ENCODE measurements around the gene MRFAP1L1. TPM values are rescaled to one million over a fixed set of nuclear protein-coding genes. Genes with fewer than 3 reads are reported as not detected.

The MRFAP1L1 gene
- total and polyA plus RNA-seq, 9 of the 15 experiments (the other 6 are each of a cell fraction or from before 2014, with no cell fraction given) = 37.6 to 111 (median 83.8) TPM

DNA sequence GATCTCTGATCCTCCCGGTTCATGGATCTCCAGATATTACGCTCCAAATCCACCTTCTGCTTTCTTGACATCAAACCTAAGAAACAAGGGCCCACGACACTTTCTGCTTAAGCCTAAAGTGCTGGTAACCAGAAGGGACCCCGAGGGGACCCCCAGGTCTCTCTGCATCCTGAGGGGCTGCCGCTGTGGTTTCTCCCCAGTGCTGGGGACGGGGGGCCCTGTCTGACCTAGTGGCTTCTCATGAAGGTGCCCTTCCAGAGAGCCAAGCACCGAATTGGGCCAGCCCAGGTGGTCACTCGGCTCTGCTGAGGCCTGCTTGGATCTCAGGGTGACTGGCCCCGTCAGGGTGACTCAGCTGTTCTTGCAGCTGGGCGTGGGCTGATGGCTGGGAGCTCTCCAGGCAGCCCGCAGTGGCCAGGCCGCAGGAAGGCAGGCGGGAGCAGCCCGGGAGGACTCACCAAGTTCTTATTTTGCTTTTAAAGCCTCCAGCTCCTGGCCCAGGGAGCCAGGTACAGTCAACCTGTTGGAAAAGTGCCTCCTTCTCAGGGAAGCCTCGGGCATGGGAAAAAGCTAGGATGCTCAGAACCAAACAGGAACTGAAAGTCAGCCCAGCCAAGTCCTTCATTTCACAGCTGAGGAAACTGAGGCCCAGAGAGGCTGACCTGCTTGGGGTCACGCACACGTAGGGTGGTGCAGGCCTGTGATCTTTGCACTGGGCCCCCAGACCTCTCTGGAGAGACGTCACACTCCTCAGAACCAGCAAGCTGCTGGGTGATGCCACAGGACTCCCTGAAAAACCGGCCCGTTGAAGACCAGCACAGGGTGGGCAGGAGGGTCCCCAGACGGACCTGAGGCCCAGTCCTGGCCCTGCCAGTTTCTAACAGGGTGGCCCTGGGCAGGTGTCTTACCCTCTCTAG is 23.0 kb upstream of the MRFAP1L1 start (continued):
- TF ChIP-seq, protein P1, sequence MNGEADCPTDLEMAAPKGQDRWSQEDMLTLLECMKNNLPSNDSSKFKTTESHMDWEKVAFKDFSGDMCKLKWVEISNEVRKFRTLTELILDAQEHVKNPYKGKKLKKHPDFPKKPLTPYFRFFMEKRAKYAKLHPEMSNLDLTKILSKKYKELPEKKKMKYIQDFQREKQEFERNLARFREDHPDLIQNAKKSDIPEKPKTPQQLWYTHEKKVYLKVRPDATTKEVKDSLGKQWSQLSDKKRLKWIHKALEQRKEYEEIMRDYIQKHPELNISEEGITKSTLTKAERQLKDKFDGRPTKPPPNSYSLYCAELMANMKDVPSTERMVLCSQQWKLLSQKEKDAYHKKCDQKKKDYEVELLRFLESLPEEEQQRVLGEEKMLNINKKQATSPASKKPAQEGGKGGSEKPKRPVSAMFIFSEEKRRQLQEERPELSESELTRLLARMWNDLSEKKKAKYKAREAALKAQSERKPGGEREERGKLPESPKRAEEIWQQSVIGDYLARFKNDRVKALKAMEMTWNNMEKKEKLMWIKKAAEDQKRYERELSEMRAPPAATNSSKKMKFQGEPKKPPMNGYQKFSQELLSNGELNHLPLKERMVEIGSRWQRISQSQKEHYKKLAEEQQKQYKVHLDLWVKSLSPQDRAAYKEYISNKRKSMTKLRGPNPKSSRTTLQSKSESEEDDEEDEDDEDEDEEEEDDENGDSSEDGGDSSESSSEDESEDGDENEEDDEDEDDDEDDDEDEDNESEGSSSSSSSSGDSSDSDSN (IDR thresholded peaks at IDR 0.05; ENCODE audit: borderline replicate concordance in 1 of 2, low read depth in 2 of 2, low read length in 2 of 2) = peak in 1 of 2 experiments; percentile 78; a peak in 1 of 4 replicates
- TF ChIP-seq, protein P2, sequence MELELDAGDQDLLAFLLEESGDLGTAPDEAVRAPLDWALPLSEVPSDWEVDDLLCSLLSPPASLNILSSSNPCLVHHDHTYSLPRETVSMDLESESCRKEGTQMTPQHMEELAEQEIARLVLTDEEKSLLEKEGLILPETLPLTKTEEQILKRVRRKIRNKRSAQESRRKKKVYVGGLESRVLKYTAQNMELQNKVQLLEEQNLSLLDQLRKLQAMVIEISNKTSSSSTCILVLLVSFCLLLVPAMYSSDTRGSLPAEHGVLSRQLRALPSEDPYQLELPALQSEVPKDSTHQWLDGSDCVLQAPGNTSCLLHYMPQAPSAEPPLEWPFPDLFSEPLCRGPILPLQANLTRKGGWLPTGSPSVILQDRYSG (tag; conservative IDR thresholded peaks at IDR 0.05; ENCODE audit: low read depth) = peak; percentile 91
- peak; percentile 92 for TF ChIP-seq HMGN3 (IDR thresholded peaks at IDR 0.05; ENCODE audit: borderline replicate concordance, extremely low read depth, insufficient read length, low read depth, low read length)
- TF ChIP-seq NR3C1 (CRISPR knock-in tag; IDR thresholded peaks at IDR 0.05) = no peak
- no peak; the same call in 1 of the 2 replicates for TF ChIP-seq IFI16 (CRISPR knock-in tag; IDR thresholded peaks at IDR 0.05)
- peak; percentile 60 for TF ChIP-seq TAF1 (IDR thresholded peaks at IDR 0.05; ENCODE audit: control insufficient read depth, extremely low read depth, insufficient read depth, low read length, severe bottlenecking)
- TF ChIP-seq, protein P3, sequence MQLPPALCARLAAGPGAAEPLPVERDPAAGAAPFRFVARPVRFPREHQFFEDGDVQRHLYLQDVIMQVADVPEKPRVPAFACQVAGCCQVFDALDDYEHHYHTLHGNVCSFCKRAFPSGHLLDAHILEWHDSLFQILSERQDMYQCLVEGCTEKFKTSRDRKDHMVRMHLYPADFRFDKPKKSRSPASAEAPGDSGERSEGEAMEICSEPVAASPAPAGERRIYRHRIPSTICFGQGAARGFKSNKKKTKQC (CRISPR knock-in tag; IDR thresholded peaks at IDR 0.05) = peak; percentile 20; the same call in 1 of the 2 replicates
- TF ChIP-seq KLF16 (IDR thresholded peaks at IDR 0.05) = peak; percentile 77
- peak; percentile 41 for TF ChIP-seq GABPA (tag; conservative IDR thresholded peaks at IDR 0.05; ENCODE audit: low read depth)
- peak; percentile 89 for TF ChIP-seq ZNF583 (CRISPR knock-in tag; IDR thresholded peaks at IDR 0.05)
- TF ChIP-seq, protein P4, sequence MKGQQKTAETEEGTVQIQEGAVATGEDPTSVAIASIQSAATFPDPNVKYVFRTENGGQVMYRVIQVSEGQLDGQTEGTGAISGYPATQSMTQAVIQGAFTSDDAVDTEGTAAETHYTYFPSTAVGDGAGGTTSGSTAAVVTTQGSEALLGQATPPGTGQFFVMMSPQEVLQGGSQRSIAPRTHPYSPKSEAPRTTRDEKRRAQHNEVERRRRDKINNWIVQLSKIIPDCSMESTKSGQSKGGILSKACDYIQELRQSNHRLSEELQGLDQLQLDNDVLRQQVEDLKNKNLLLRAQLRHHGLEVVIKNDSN (CRISPR knock-in tag; IDR thresholded peaks at IDR 0.05) = no peak
- TF ChIP-seq CEBPG (CRISPR knock-in tag; IDR thresholded peaks at IDR 0.05) = 0 out of 2 replicates have a peak, but pooled peaks have one; percentile 16
- TF ChIP-seq CEBPG (tag; conservative IDR thresholded peaks at IDR 0.05 in 1 of 2, IDR thresholded peaks at IDR 0.05 in 1 of 2) = no peak
- TF ChIP-seq, protein P5, sequence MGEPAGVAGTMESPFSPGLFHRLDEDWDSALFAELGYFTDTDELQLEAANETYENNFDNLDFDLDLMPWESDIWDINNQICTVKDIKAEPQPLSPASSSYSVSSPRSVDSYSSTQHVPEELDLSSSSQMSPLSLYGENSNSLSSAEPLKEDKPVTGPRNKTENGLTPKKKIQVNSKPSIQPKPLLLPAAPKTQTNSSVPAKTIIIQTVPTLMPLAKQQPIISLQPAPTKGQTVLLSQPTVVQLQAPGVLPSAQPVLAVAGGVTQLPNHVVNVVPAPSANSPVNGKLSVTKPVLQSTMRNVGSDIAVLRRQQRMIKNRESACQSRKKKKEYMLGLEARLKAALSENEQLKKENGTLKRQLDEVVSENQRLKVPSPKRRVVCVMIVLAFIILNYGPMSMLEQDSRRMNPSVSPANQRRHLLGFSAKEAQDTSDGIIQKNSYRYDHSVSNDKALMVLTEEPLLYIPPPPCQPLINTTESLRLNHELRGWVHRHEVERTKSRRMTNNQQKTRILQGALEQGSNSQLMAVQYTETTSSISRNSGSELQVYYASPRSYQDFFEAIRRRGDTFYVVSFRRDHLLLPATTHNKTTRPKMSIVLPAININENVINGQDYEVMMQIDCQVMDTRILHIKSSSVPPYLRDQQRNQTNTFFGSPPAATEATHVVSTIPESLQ (CRISPR knock-in tag; IDR thresholded peaks at IDR 0.05) = no peak
- peak; percentile 60; the same call in 1 of the 2 replicates for TF ChIP-seq CBX1 (IDR thresholded peaks at IDR 0.05; ENCODE audit: low read depth)
- TF ChIP-seq ZNF197 (CRISPR knock-in tag; IDR thresholded peaks at IDR 0.05; ENCODE audit: low read depth) = peak; percentile 46; the same call in 1 of the 2 replicates
- TF ChIP-seq EP400 (IDR thresholded peaks at IDR 0.05) = peak; percentile 67
- peak; percentile 86 for TF ChIP-seq ZNF584 (CRISPR knock-in tag; IDR thresholded peaks at IDR 0.05; ENCODE audit: low read depth)
